GM18868 (cell line): Measurements from ENCODE around the gene SCAANT1.
A peak's percentile ranks its signal among the peaks of the same experiment; 100 is the strongest.

Experiments used
- ATAC-seq: cut with Tn5 transposase; IDR thresholded peaks from one replicate; pipeline ENCODE4 v1.9.1; 2021; ENCODE audit warnings: mild to moderate bottlenecking, moderate library complexity; ENCODE audit not compliant: unreplicated experiment

SCAANT1 gene

GRCh38 chr3:63864008-63864964, 47.9 kb downstream of the SCAANT1 start:
- peak; percentile 48 for ATAC-seq

- ATAC-seq, result peak; percentile 79
Observed at GRCh38 chr3:63863150-63864007, 48.8 kb downstream of the SCAANT1 start, which contains the start of the genes ATXN7 and THOC7. Gene ATXN7 (plus strand): TSS chr3:63863867. CDS start chr3:63912599, 48,732 bp downstream. Gene THOC7 (minus strand): TSS chr3:63863805. CDS start chr3:63863790, 15 bp downstream.

- ATAC-seq, result no peak
Observed at GRCh38 chr3:63862804-63863149, 49.4 kb downstream of the SCAANT1 start.
